HepG2 (cell line): ENCODE results near the gene SEC61B. TPM values are rescaled to one million over a fixed set of nuclear protein-coding genes. Genes with fewer than 3 reads are reported as not detected.

Source experiments
- ATAC-seq: fragments of 200-7000 bp; cut with Tn5 transposase; 3 replicates; pipeline ENCODE4 v1.9.1; 2020; ENCODE audit warnings: mild to moderate bottlenecking, moderate library complexity
- BruUV-seq: library from RNA; stranded (reverse); fragments of 400-500 nt; replicated peaks from 2 replicates; lab custom pipeline; 2021; lab: Mats Ljungman, UMichigan
- CTCF ChIA-PET: fragments of 300-600 bp; formaldehyde crosslinking; extraction: SDS; loops from one replicate; lab custom pipeline; 2021; ENCODE audit warnings: low total read pairs, inconsistent platforms, low intra/inter-chr PET ratio; lab: Yijun Ruan, JAX
- POLR2A ChIA-PET: fragments of 350-600 bp; sonication (Branson Sonifier 250); formaldehyde crosslinking; loops from one replicate; lab custom pipeline; 2020; ENCODE audit warnings: antibody characterized with exemption, inconsistent platforms; lab: Yijun Ruan, JAX
- DNase-seq: peaks from one replicate; pipeline ENCODE4 v3.0.0-alpha.2; 2015; ENCODE audit warnings: low spot score
- FAIRE-seq: peaks from 3 replicates; lab custom pipeline; 2011; peaks lifted over from hg19 to GRCh38; lab: Jason Lieb, UNC
- H2AFZ ChIP-seq: one replicate; pipeline ENCODE4 v1.6.1; 2011; ENCODE audit warnings: low read length, inconsistent platforms
- H3K27ac ChIP-seq: fragments of 300-600 bp; 3 replicates; pipeline ENCODE4 v1.8.0; 2011; ENCODE audit warnings: mixed run types, mild to moderate bottlenecking, mixed read lengths, low read length, inconsistent platforms; ENCODE audit not compliant: insufficient read depth; ENCODE audit errors: extremely low read length
- H3K27me3 ChIP-seq, 2 experiments: fragments of 200-600 bp in 1 of 2; 2 replicates in 1 of 2; 3 replicates in 1 of 2; pipeline versions ENCODE4 v1.6.0 to v1.8.0; 2011; ENCODE audit warnings: low read length in 2 of 2, mild to moderate bottlenecking in 2 of 2, moderate library complexity in 2 of 2, inconsistent platforms in 1 of 2; ENCODE audit not compliant: insufficient read depth in 2 of 2, control insufficient read depth in 1 of 2
- H3K36me3 ChIP-seq, 2 experiments: fragments of 200-600 bp in 1 of 2; replicated peaks in 1 of 2; 2 replicates in 1 of 2; 3 replicates in 1 of 2; pipeline versions ENCODE4 v1.5.1 to v1.8.0; 2011; ENCODE audit warnings: low read length in 2 of 2, inconsistent platforms in 1 of 2; ENCODE audit not compliant: insufficient read depth in 2 of 2, control insufficient read depth in 1 of 2
- H3K4me1 ChIP-seq: 2 replicates; pipeline ENCODE4 v1.5.1; 2012; ENCODE audit warnings: low read length, inconsistent platforms; ENCODE audit not compliant: insufficient read depth
- H3K4me2 ChIP-seq: 2 replicates; pipeline ENCODE4 v1.6.0; 2011; ENCODE audit warnings: low read depth, low read length, inconsistent platforms
- H3K4me3 ChIP-seq, 3 experiments: fragments of 200-600 bp in 1 of 3; sonication (generic), shearing (Covaris generic) in 1 of 3; replicated peaks in 1 of 3; 2 replicates each; pipeline ENCODE4 v1.5.1; 2011 to 2016; ENCODE audit warnings: low read length in 3 of 3, inconsistent platforms in 2 of 3, low read depth in 2 of 3, mild to moderate bottlenecking in 2 of 3, control low read depth in 1 of 3, mixed read lengths in 1 of 3; ENCODE audit not compliant: insufficient read depth in 1 of 3
- H3K79me2 ChIP-seq: one replicate; pipeline ENCODE4 v1.6.1; 2011; ENCODE audit warnings: low read length, inconsistent platforms; ENCODE audit not compliant: insufficient read depth
- H3K9ac ChIP-seq: 2 replicates; pipeline ENCODE4 v1.6.0; 2011; ENCODE audit warnings: mild to moderate bottlenecking, low read depth, low read length, inconsistent platforms; ENCODE audit not compliant: insufficient read depth
- H3K9me3 ChIP-seq: 2 replicates; pipeline ENCODE4 v1.5.1; 2012; ENCODE audit warnings: mild to moderate bottlenecking, low read length
- H4K20me1 ChIP-seq: 2 replicates; pipeline ENCODE4 v1.6.0; 2011; ENCODE audit warnings: inconsistent platforms, mild to moderate bottlenecking, low read length, moderate library complexity; ENCODE audit not compliant: insufficient read depth
- ETV6 ChIP-seq: sonication (generic); formaldehyde crosslinking; conservative IDR thresholded peaks from 2 replicates; pipeline ENCODE4 v1.4.0; 2020; ENCODE audit warnings: missing genetic modification reagents
- MIXL1 ChIP-seq: IDR thresholded peaks from 2 replicates; pipeline ENCODE4 v1.6.1; 2016
- NFKBIZ ChIP-seq: IDR thresholded peaks from 2 replicates; pipeline ENCODE4 v1.6.1; 2018; ENCODE audit warnings: missing genetic modification reagents, missing compliant biosample characterization
- PTBP1 ChIP-seq: fragments of 200-400 bp; formaldehyde crosslinking; IDR thresholded peaks from 2 replicates; pipeline ENCODE4 v1.6.1; 2018; ENCODE audit warnings: low read length, low read depth; ENCODE audit not compliant: poor library complexity, severe bottlenecking
- SNAPC2 ChIP-seq: sonication (generic); formaldehyde crosslinking; IDR thresholded peaks from 2 replicates; pipeline ENCODE4 v1.8.1; 2022; ENCODE audit warnings: mild to moderate bottlenecking, missing genetic modification reagents
- SP5 ChIP-seq: IDR thresholded peaks from 2 replicates; pipeline ENCODE4 v1.6.1; 2016; ENCODE audit warnings: low read depth, borderline replicate concordance
- ZFP36L2 ChIP-seq: sonication (generic); formaldehyde crosslinking; IDR thresholded peaks from 2 replicates; pipeline ENCODE4 v1.4.0; 2020; ENCODE audit warnings: missing genetic modification reagents
- ZNF121 ChIP-seq: sonication (generic); formaldehyde crosslinking; IDR thresholded peaks from 2 replicates; pipeline ENCODE4 v1.5.0; 2020; ENCODE audit warnings: mild to moderate bottlenecking, missing genetic modification reagents
- ZNF430 ChIP-seq: sonication (generic); formaldehyde crosslinking; IDR thresholded peaks from 2 replicates; pipeline ENCODE4 v1.9.0; 2021; ENCODE audit warnings: mild to moderate bottlenecking, missing genetic modification reagents
- ZNF660 ChIP-seq: sonication (generic); formaldehyde crosslinking; IDR thresholded peaks from 2 replicates; pipeline ENCODE4 v1.5.1; 2020; ENCODE audit warnings: mild to moderate bottlenecking, low read depth, missing genetic modification reagents, borderline replicate concordance
- ZNF772 ChIP-seq: sonication (generic); formaldehyde crosslinking; IDR thresholded peaks from 2 replicates; pipeline ENCODE4 v1.5.0; 2020; ENCODE audit warnings: mild to moderate bottlenecking, missing genetic modification reagents
- ZNF839 ChIP-seq: sonication (generic); formaldehyde crosslinking; IDR thresholded peaks from 2 replicates; pipeline ENCODE4 v1.4.0; 2020; ENCODE audit warnings: missing genetic modification reagents, mild to moderate bottlenecking, borderline replicate concordance
- ZUFSP ChIP-seq: sonication (generic); formaldehyde crosslinking; IDR thresholded peaks from 2 replicates; pipeline ENCODE4 v1.9.0; 2021; ENCODE audit warnings: missing genetic modification reagents, mild to moderate bottlenecking, borderline replicate concordance
- WGBS: methylation state at CpG from one replicate; pipeline ENCODE4 v1.1.6; 2017; ENCODE audit warnings: low lambda C conversion rate; 5-methylcytosine and 5-hydroxymethylcytosine counted together
- in situ Hi-C: cut with HindIII; loops from 2 replicates; pipeline ENCODE4 v1.10.0; 2017; ENCODE audit warnings: low pct_unique_long_range_greater_than_20kb; ENCODE audit not compliant: extremely low pct_ligation_motif_present
- intact Hi-C: fragments of 100-400 bp; cut with micrococcal nuclease; formaldehyde crosslinking; loops from one replicate; pipeline ENCODE4 v1.10.0; 2022; ENCODE audit not compliant: unreplicated experiment
- polyA plus RNA-seq, 8 experiments: library from polyadenylated mRNA; depleted of rRNA in 3 of 8; stranded (reverse) in 7 of 8; unstranded in 1 of 8; fragments of >200 nt; fragmentation: Illumina TruSeq in 4 of 8; extraction: Trizol in 4 of 8; gene quantifications; 2 replicates each; pipeline versions ENCODE4 v1.2.1 to v1.2.3, GENCODE V29; 2011 to 2016; ENCODE audit warnings: low read depth in 4 of 8, missing spikeins in 1 of 8, mixed read lengths in 1 of 8; ENCODE audit not compliant: insufficient read depth in 1 of 8
- total RNA-seq, 5 experiments: library from RNA; depleted of rRNA; stranded (reverse); fragments of >200 nt; fragmentation: Illumina TruSeq; extraction: Trizol; gene quantifications; 2 replicates each; pipeline ENCODE4 v1.2.3, GENCODE V29; 2016; ENCODE audit warnings: low read depth in 1 of 5
- TF ChIP-seq, protein P1 (sequence below): sonication (generic); formaldehyde crosslinking; IDR thresholded peaks from 2 replicates; pipeline ENCODE4 v1.5.1; 2020; ENCODE audit warnings: missing genetic modification reagents, mild to moderate bottlenecking, borderline replicate concordance

Gene SEC61B
- total and polyA plus RNA-seq, 2 of the 13 experiments (the other 11 are each of a cell fraction or from before 2014, with no cell fraction given) = 191 to 368 TPM

DNA sequence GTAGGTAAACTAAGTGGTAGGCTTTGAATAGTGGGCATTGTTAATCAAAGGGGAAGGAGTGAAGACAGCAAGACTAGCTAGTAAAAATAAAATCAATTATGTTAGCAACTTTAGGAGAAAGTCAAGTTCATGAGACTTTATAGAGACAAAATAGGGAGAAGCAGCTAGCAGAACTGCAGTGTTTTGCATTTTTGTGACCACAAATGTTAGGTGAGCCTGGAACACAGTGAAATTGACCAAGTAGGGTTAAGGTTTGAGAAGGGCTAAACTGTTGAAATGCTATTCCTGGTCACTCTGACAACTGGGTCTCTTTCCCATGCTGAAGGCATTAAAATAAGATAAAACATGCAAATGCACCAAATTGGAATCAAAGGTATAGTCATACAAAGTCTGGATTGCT, 13.0 kb downstream of the SEC61B start:
- intact Hi-C loops = no loop called here
- Histone ChIP-seq H3K9ac (no peak overlapping the region), H3K36me3 (peaks cover 2 to 28% of the 10 kb centered on the region in 2 experiments; a peak in 3 of 5 replicates), H4K20me1 (no peaks in the 10 kb centered on the region), H3K4me3 (no peak overlapping the region), H3K27me3 (no peaks in the 10 kb centered on the region), H3K79me2 (no peaks in the 10 kb centered on the region), H3K27ac (no peak overlapping the region), H3K9me3 (no peaks in the 10 kb centered on the region), H3K4me1 (peaks cover 10% of the 10 kb centered on the region), H3K4me2 (no peak overlapping the region), H2AFZ (no peak overlapping the region)
- ChIA-PET POLR2A (interaction anchor here (4.9 kb wide), 1 partner anchor 13 kb away, joined by 27 read pairs; the partner anchor contains the start of genes ALG2 and SEC61B), CTCF (no interaction called here)
- FAIRE-seq = no peak
- no TSS peak for BruUV-seq
- in situ Hi-C loops = no loop called here
- no peak for TF ChIP-seq SNAPC2
- TF ChIP-seq SP5 (CRISPR knock-in tag) = no peak
- no peak for TF ChIP-seq ZNF430 (CRISPR knock-in tag)
- TF ChIP-seq MIXL1 = no peak
- TF ChIP-seq ZNF121 (CRISPR knock-in tag) = no peak
- no peak for ATAC-seq
- no peak for DNase-seq

DNA sequence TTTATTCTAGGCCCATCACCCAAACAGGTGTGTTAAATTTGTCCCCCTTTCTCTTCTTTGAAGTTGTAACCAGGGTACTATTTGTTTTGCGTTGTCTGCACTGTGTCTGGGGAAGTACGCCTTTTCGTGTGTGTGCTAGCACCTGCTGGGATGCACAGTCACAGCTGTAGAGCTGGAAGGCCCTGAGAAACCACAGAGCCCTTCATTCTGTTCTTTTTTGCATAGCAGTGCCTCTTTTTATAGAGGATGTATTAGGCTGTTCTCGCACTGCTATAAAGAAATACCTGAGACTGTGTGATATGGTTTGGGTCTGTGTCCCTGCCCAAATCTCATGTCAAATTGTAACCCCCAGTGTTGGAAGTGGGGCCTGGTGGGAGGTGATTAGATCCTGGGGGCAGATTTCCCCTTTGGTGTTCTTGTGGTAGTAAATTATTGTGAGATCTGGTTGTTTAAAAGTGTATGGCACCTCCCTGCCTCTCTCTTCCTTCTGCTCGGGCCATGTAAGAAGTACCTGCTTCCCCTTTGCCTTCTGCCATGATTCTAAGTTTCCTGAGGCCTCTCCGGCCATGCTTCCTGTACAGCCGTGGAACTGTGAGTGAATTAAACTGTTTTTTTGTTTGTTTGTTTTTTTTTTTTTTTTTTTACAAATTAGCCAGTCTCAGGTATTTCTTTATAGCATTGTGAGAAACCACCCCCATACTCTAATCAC, 14.0 kb downstream of the SEC61B start:
- Histone ChIP-seq H3K27ac (no peak overlapping the region), H3K79me2 (no peaks in the 10 kb centered on the region), H3K4me2 (no peak overlapping the region), H4K20me1 (no peaks in the 10 kb centered on the region), H3K9me3 (no peaks in the 10 kb centered on the region), H3K36me3 (peaks cover 2 to 18% of the 10 kb centered on the region in 2 experiments; a peak in 2 of 5 replicates), H3K27me3 (no peaks in the 10 kb centered on the region), H3K9ac (no peak overlapping the region), H2AFZ (no peak overlapping the region), H3K4me3 (no peak overlapping the region), H3K4me1 (peaks cover 10% of the 10 kb centered on the region)
- WGBS = 98% methylated on average over 7 of the region's 7 CpGs
- BruUV-seq = no TSS peak
- ChIA-PET CTCF (no interaction called here), POLR2A (no interaction called here)
- ATAC-seq (no peak), DNase-seq (no peak), FAIRE-seq (no peak)
- intact Hi-C loops = no loop called here
- in situ Hi-C loops = no loop called here
- TF ChIP-seq ZFP36L2 (CRISPR knock-in tag) = no peak
- no peak for TF ChIP-seq ZUFSP (CRISPR knock-in tag)
- TF ChIP-seq ZNF660 = no peak
- TF ChIP-seq ZNF121 (CRISPR knock-in tag) = no peak
- TF ChIP-seq ZNF772 (CRISPR knock-in tag) = no peak
- no peak for TF ChIP-seq ZNF839 (CRISPR knock-in tag)
- no peak for TF ChIP-seq NFKBIZ
- TF ChIP-seq PTBP1 = no peak
- TF ChIP-seq ETV6 (CRISPR knock-in tag) = no peak
- TF ChIP-seq, protein P1, sequence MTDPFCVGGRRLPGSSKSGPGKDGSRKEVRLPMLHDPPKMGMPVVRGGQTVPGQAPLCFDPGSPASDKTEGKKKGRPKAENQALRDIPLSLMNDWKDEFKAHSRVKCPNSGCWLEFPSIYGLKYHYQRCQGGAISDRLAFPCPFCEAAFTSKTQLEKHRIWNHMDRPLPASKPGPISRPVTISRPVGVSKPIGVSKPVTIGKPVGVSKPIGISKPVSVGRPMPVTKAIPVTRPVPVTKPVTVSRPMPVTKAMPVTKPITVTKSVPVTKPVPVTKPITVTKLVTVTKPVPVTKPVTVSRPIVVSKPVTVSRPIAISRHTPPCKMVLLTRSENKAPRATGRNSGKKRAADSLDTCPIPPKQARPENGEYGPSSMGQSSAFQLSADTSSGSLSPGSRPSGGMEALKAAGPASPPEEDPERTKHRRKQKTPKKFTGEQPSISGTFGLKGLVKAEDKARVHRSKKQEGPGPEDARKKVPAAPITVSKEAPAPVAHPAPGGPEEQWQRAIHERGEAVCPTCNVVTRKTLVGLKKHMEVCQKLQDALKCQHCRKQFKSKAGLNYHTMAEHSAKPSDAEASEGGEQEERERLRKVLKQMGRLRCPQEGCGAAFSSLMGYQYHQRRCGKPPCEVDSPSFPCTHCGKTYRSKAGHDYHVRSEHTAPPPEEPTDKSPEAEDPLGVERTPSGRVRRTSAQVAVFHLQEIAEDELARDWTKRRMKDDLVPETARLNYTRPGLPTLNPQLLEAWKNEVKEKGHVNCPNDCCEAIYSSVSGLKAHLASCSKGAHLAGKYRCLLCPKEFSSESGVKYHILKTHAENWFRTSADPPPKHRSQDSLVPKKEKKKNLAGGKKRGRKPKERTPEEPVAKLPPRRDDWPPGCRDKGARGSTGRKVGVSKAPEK (CRISPR knock-in tag) = no peak
